HepG2 (cell line): ENCODE results near the gene PHACTR1. TPM values are rescaled to one million over a fixed set of nuclear protein-coding genes. Genes with fewer than 3 reads are reported as not detected.

Experiments
- ATAC-seq: fragments of 200-7000 bp; cut with Tn5 transposase; 3 replicates; pipeline ENCODE4 v1.9.1; 2020; ENCODE audit warnings: mild to moderate bottlenecking, moderate library complexity
- BruUV-seq: library from RNA; stranded (reverse); fragments of 400-500 nt; replicated peaks from 2 replicates; lab custom pipeline; 2021; lab: Mats Ljungman, UMichigan
- CTCF ChIA-PET: fragments of 300-600 bp; formaldehyde crosslinking; extraction: SDS; loops from one replicate; lab custom pipeline; 2021; ENCODE audit warnings: low total read pairs, inconsistent platforms, low intra/inter-chr PET ratio; lab: Yijun Ruan, JAX
- POLR2A ChIA-PET: fragments of 350-600 bp; sonication (Branson Sonifier 250); formaldehyde crosslinking; loops from one replicate; lab custom pipeline; 2020; ENCODE audit warnings: antibody characterized with exemption, inconsistent platforms; lab: Yijun Ruan, JAX
- DNase-seq: peaks from one replicate; pipeline ENCODE4 v3.0.0-alpha.2; 2015; ENCODE audit warnings: low spot score
- FAIRE-seq: peaks from 3 replicates; lab custom pipeline; 2011; peaks lifted over from hg19 to GRCh38; lab: Jason Lieb, UNC
- H2AFZ ChIP-seq: one replicate; pipeline ENCODE4 v1.6.1; 2011; ENCODE audit warnings: low read length, inconsistent platforms
- H3K27ac ChIP-seq: fragments of 300-600 bp; 3 replicates; pipeline ENCODE4 v1.8.0; 2011; ENCODE audit warnings: mixed run types, mild to moderate bottlenecking, mixed read lengths, low read length, inconsistent platforms; ENCODE audit not compliant: insufficient read depth; ENCODE audit errors: extremely low read length
- H3K27me3 ChIP-seq, 2 experiments: fragments of 200-600 bp in 1 of 2; 2 replicates in 1 of 2; 3 replicates in 1 of 2; pipeline versions ENCODE4 v1.6.0 to v1.8.0; 2011; ENCODE audit warnings: low read length in 2 of 2, mild to moderate bottlenecking in 2 of 2, moderate library complexity in 2 of 2, inconsistent platforms in 1 of 2; ENCODE audit not compliant: insufficient read depth in 2 of 2, control insufficient read depth in 1 of 2
- H3K36me3 ChIP-seq, 2 experiments: fragments of 200-600 bp in 1 of 2; replicated peaks in 1 of 2; 2 replicates in 1 of 2; 3 replicates in 1 of 2; pipeline versions ENCODE4 v1.5.1 to v1.8.0; 2011; ENCODE audit warnings: low read length in 2 of 2, inconsistent platforms in 1 of 2; ENCODE audit not compliant: insufficient read depth in 2 of 2, control insufficient read depth in 1 of 2
- H3K4me1 ChIP-seq: 2 replicates; pipeline ENCODE4 v1.5.1; 2012; ENCODE audit warnings: low read length, inconsistent platforms; ENCODE audit not compliant: insufficient read depth
- H3K4me2 ChIP-seq: 2 replicates; pipeline ENCODE4 v1.6.0; 2011; ENCODE audit warnings: low read depth, low read length, inconsistent platforms
- H3K4me3 ChIP-seq, 3 experiments: fragments of 200-600 bp in 1 of 3; sonication (generic), shearing (Covaris generic) in 1 of 3; replicated peaks in 1 of 3; 2 replicates each; pipeline ENCODE4 v1.5.1; 2011 to 2016; ENCODE audit warnings: low read length in 3 of 3, inconsistent platforms in 2 of 3, low read depth in 2 of 3, mild to moderate bottlenecking in 2 of 3, control low read depth in 1 of 3, mixed read lengths in 1 of 3; ENCODE audit not compliant: insufficient read depth in 1 of 3
- H3K79me2 ChIP-seq: one replicate; pipeline ENCODE4 v1.6.1; 2011; ENCODE audit warnings: low read length, inconsistent platforms; ENCODE audit not compliant: insufficient read depth
- H3K9ac ChIP-seq: 2 replicates; pipeline ENCODE4 v1.6.0; 2011; ENCODE audit warnings: mild to moderate bottlenecking, low read depth, low read length, inconsistent platforms; ENCODE audit not compliant: insufficient read depth
- H3K9me3 ChIP-seq: 2 replicates; pipeline ENCODE4 v1.5.1; 2012; ENCODE audit warnings: mild to moderate bottlenecking, low read length
- H4K20me1 ChIP-seq: 2 replicates; pipeline ENCODE4 v1.6.0; 2011; ENCODE audit warnings: inconsistent platforms, mild to moderate bottlenecking, low read length, moderate library complexity; ENCODE audit not compliant: insufficient read depth
- MLLT10 ChIP-seq: sonication (generic); formaldehyde crosslinking; IDR thresholded peaks from 2 replicates; pipeline ENCODE4 v1.4.0; 2020; ENCODE audit warnings: missing genetic modification reagents
- NR0B2 ChIP-seq: sonication (generic); formaldehyde crosslinking; IDR thresholded peaks from 2 replicates; pipeline ENCODE4 v1.4.0; 2020; ENCODE audit warnings: mild to moderate bottlenecking, missing genetic modification reagents
- RNF219 ChIP-seq: sonication (generic); formaldehyde crosslinking; IDR thresholded peaks from 2 replicates; pipeline ENCODE4 v1.5.0; 2020; ENCODE audit warnings: mild to moderate bottlenecking, missing genetic modification reagents
- ZBTB40 ChIP-seq, 2 experiments: fragments of 450-650 bp in 1 of 2; sonication (generic) in 1 of 2; formaldehyde crosslinking in 1 of 2; IDR thresholded peaks; 2 replicates each; pipeline versions ENCODE4 v1.6.1 to v1.8.0; 2016 to 2022; ENCODE audit warnings: antibody characterized with exemption in 1 of 2, mild to moderate bottlenecking in 1 of 2, missing genetic modification reagents in 1 of 2
- ZFYVE20 ChIP-seq: sonication (generic); formaldehyde crosslinking; IDR thresholded peaks from 2 replicates; pipeline ENCODE4 v1.8.0; 2023; ENCODE audit warnings: low read depth, mild to moderate bottlenecking, moderate library complexity, missing genetic modification reagents, borderline replicate concordance
- ZGPAT ChIP-seq: IDR thresholded peaks from 2 replicates; pipeline ENCODE4 v1.6.1; 2016; ENCODE audit warnings: mild to moderate bottlenecking
- WGBS: methylation state at CpG from one replicate; pipeline ENCODE4 v1.1.6; 2017; ENCODE audit warnings: low lambda C conversion rate; 5-methylcytosine and 5-hydroxymethylcytosine counted together
- in situ Hi-C: cut with HindIII; loops from 2 replicates; pipeline ENCODE4 v1.10.0; 2017; ENCODE audit warnings: low pct_unique_long_range_greater_than_20kb; ENCODE audit not compliant: extremely low pct_ligation_motif_present
- intact Hi-C: fragments of 100-400 bp; cut with micrococcal nuclease; formaldehyde crosslinking; loops from one replicate; pipeline ENCODE4 v1.10.0; 2022; ENCODE audit not compliant: unreplicated experiment
- polyA plus RNA-seq, 8 experiments: library from polyadenylated mRNA; depleted of rRNA in 3 of 8; stranded (reverse) in 7 of 8; unstranded in 1 of 8; fragments of >200 nt; fragmentation: Illumina TruSeq in 4 of 8; extraction: Trizol in 4 of 8; gene quantifications; 2 replicates each; pipeline versions ENCODE4 v1.2.1 to v1.2.3, GENCODE V29; 2011 to 2016; ENCODE audit warnings: low read depth in 4 of 8, missing spikeins in 1 of 8, mixed read lengths in 1 of 8; ENCODE audit not compliant: insufficient read depth in 1 of 8
- total RNA-seq, 5 experiments: library from RNA; depleted of rRNA; stranded (reverse); fragments of >200 nt; fragmentation: Illumina TruSeq; extraction: Trizol; gene quantifications; 2 replicates each; pipeline ENCODE4 v1.2.3, GENCODE V29; 2016; ENCODE audit warnings: low read depth in 1 of 5

Gene PHACTR1
- total and polyA plus RNA-seq, 2 of the 13 experiments (the other 11 are each of a cell fraction or from before 2014, with no cell fraction given): 0.09 TPM; not detected in 1

GRCh38 chr6:12977206-12977605, 260.6 kb downstream of the PHACTR1 start:
- no TSS peak for BruUV-seq
- Histone ChIP-seq H4K20me1 (no peaks in the 10 kb centered on the region), H3K9me3 (peaks cover 9% of the 10 kb centered on the region; the same call in 1 of the 2 replicates), H3K79me2 (no peaks in the 10 kb centered on the region), H3K27me3 (peaks cover 0 to 5% of the 10 kb centered on the region in 2 experiments; a peak in 2 of 5 replicates), H3K36me3 (no peaks in the 10 kb centered on the region), H3K4me2 (no peak overlapping the region), H3K9ac (no peak overlapping the region), H3K27ac (no peak overlapping the region), H2AFZ (no peak overlapping the region), H3K4me3 (no peak overlapping the region), H3K4me1 (no peaks in the 10 kb centered on the region)
- ATAC-seq (no peak), FAIRE-seq (no peak), DNase-seq (no peak)
- in situ Hi-C loops (no loop called here), intact Hi-C loops (no loop called here)
- ChIA-PET CTCF (no interaction called here), POLR2A (no interaction called here)
- WGBS: 55% methylated on average over 3 of the region's 3 CpGs
- TF ChIP-seq MLLT10 (CRISPR knock-in tag) (no peak), ZGPAT (CRISPR knock-in tag) (no peak), ZFYVE20 (CRISPR knock-in tag) (no peak), NR0B2 (CRISPR knock-in tag) (no peak), RNF219 (no peak), ZBTB40 (IDR thresholded peaks at IDR 0.05) (no peak), ZBTB40 (CRISPR knock-in tag; IDR thresholded peaks at IDR 0.05) (no peak)
